Activated CD4-positive, alpha-beta T cell treated with anti-CD3 and anti-CD28 coated beads, Interleukin-10, Interleukin-2, amounts not matched to agents 100 ng/mL and 50 ng/mL, durations not matched to agents 16 hours and 8 hours (primary cell): ENCODE data around the gene GTF3C6.
"Not testable (repeated sequence)": the region's sequence is repeated elsewhere in the genome, so short reads cannot be mapped to it uniquely, and the experiment has no call there.

Experiments
- DNase-seq: peaks from one replicate; pipeline ENCODE4 v3.0.0-alpha.2; 2020

GTF3C6 gene

GRCh38 chr6:110980227-110980626, 21.7 kb downstream of the GTF3C6 start:
- DNase-seq: no peak

GRCh38 chr6:110980648-110981047, 22.1 kb downstream of the GTF3C6 start:
- DNase-seq: no peak

- DNase-seq: no peak
These were observed 22.7 kb downstream of the GTF3C6 start for GRCh38 chr6:110981202-110981600.

- no peak for DNase-seq
These were observed 32.5 kb downstream of the GTF3C6 start for GRCh38 chr6:110990840-110991576.

GRCh38 chr6:110996691-110997090, 38.2 kb downstream of the GTF3C6 start:
- DNase-seq: no peak

- peak; percentile 9 for DNase-seq
These were observed 41.2 kb downstream of the GTF3C6 start for GRCh38 chr6:110999634-111000270.

- DNase-seq: no peak
These were observed 43.8 kb downstream of the GTF3C6 start for GRCh38 chr6:111002350-111002749.

- peak; percentile 51 for DNase-seq
These were observed 53.0 kb downstream of the GTF3C6 start for GRCh38 chr6:111011360-111012142.

- DNase-seq: no peak
These were observed 53.6 kb downstream of the GTF3C6 start for GRCh38 chr6:111012143-111012452.

GRCh38 chr6:111012520-111012919, 54.0 kb downstream of the GTF3C6 start:
- not testable (repeated sequence) for DNase-seq

GRCh38 chr6:111013144-111013915, 54.8 kb downstream of the GTF3C6 start:
- DNase-seq: no peak

GRCh38 chr6:111015389-111016124, 57.1 kb downstream of the GTF3C6 start:
- DNase-seq: no peak

- not testable (repeated sequence) for DNase-seq
These were observed 58.7 kb downstream of the GTF3C6 start for GRCh38 chr6:111017241-111017640.
